Measurements from ENCODE around the gene OR4F6.
"Not testable (repeated sequence)": the region's sequence is repeated elsewhere in the genome, so short reads cannot be mapped to it uniquely, and the experiment has no call there.

OR4F6 gene, protein sequence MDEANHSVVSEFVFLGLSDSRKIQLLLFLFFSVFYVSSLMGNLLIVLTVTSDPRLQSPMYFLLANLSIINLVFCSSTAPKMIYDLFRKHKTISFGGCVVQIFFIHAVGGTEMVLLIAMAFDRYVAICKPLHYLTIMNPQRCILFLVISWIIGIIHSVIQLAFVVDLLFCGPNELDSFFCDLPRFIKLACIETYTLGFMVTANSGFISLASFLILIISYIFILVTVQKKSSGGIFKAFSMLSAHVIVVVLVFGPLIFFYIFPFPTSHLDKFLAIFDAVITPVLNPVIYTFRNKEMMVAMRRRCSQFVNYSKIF

DNA sequence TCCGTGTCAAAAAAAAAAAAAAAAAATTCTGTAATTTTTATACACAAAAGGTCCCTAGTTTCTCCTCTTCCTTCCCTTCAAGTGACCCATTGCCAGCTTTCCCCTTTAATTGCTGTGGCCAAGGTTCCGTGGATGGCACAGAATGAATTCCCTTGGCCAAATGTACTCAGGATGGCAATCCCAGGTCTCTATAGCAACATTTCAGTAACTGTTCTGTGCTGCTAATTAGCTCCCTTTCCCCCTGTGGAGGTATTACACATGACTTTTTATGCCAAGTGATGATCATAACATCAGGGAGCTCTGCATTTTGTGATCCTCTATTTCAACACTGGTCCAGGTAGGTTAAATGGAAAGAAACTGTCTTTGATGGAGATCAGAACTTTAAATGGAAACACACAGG lies at the start of gene OR4F6:
Gene OR4F6 (plus strand): TSS at position 301 of the 400 bp plus-strand sequence. CDS start 2,211 bp downstream, outside the sequence.
- DNase-seq (ENCODE audit: low spot score), result no peak

DNA sequence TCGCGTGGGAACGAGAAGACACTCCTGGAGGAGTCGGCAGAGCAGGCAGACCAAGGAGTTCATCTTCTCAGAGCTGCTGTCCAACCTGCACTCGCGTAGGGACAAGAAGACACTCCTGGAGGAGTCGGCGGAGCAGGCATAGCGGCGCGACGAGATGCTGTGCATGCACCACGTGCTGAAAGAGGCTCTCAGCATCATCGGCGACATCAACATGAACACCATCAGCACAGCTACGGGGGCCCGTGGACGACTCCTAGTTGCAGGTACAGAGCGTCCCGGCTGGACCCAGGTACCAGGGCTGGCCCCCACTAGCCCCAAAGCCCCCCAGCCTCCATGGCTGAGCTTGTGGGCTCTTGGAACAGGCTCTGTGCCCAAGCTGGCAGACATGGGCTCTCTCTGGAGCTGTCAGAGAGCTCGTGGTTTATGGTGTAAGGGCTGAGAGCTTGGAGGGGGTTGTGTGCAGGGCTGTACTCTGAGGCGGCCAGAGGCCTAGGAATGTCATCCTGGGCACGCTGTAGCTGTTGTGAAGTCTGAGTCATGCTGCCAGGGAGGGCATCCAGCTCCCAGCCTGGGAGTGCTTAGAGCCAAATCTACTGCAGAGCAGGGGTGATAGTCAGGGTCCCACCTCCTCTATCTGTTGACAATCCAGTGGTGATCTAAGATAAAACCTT lies 38.5 kb upstream of the OR4F6 start:
- DNase-seq (ENCODE audit: low spot score), result not testable (repeated sequence)

DNA sequence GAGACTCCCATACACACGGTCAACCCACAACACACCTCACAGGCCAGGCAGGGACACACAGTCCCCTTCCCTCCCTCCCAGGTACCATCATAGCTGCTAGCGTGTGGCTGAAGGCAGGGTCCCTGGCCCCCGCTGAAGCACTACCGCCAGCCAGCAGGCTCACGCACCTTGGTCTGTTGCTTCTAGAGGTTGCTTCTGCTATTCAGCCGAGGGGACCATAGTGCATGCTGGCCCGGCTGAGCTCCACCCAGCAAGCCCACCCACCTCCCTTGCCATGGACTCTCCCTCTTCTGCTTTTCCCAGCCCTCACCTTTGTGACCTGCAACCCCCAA lies 38.0 kb upstream of the OR4F6 start:
- DNase-seq (ENCODE audit: low spot score), result not testable (repeated sequence)

DNA sequence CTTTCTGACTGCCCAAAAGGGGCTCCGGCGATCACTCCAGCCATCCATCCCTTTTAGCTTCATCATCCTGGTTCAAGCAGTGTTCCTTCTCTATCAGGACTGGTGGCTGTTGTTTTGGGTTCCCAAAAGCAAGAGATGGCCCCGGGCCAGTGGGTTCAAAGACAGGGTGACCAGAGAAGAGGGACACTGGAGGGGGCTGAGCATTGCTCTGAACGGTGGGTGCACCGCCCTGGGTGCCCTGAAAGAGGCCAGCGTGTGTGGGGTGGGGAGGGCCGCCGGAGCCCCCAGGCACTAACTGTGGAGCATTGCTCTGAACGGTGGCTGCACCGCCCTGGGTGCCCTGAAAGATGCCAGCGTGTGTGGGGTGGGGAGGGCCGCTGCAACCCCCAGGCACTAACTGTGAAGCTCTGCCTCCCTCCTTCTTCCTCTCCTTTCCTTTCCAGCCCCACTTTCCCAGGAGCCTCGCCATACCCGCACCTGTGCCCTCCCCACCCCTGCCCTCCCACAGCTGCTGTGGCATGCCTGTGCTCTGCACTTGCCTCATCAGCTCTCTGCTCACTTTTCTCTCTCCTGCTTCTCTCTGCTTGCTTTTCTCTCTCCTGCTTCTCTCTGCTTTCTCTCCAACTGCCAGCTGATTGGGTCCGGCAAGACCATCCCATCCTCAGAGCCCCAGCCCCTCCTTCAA lies 37.4 kb upstream of the OR4F6 start:
- DNase-seq (ENCODE audit: low spot score), result no peak

DNA sequence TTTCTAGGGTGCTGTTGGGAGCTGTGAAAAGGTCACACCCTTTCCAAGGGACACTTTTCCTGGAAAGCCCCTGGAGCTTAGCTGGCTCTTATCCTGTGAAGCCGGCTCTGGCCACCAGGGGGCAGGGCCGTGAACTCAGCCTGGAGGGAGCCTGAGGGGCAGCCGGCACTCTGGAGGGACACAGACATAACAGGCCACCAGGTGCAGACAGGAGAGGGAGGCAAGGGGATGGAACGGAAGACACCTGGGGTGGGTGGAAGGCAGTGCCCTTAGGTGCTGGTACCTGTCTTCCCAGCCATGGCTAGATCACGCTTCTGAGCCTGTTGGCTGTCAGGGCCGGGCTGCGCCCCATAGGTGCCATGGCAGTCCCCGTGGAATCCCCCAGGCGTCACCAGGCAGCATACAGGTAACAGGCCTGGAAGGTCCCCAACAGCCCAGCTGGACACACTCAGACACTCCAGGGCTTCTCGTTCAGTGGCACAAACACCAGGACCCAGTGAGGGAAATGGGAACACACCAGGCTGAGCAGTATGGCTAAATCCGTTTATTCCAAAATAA lies 36.1 kb upstream of the OR4F6 start:
- not testable (repeated sequence) for DNase-seq (ENCODE audit: low spot score)

DNA sequence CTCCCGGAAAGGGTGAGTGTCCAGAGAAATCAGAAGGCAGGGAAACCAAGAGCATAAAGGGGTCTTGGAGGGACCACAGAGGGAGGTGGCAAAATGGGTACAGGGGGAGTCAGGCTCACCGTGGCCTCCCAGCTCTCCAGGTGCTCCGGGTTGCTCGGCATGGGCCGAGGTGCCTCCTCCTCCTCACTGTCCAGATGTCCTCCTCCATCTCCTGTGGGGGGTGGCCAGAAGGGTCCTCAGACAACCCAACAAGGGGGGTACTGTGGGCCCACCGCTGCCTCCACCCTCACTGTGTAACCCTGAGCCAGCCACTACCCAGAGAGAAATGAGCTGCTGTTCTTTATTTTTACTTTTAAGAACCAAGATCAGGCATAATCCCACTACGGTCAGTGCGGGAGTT lies 30.4 kb upstream of the OR4F6 start:
- DNase-seq (ENCODE audit: low spot score), result no peak

DNA sequence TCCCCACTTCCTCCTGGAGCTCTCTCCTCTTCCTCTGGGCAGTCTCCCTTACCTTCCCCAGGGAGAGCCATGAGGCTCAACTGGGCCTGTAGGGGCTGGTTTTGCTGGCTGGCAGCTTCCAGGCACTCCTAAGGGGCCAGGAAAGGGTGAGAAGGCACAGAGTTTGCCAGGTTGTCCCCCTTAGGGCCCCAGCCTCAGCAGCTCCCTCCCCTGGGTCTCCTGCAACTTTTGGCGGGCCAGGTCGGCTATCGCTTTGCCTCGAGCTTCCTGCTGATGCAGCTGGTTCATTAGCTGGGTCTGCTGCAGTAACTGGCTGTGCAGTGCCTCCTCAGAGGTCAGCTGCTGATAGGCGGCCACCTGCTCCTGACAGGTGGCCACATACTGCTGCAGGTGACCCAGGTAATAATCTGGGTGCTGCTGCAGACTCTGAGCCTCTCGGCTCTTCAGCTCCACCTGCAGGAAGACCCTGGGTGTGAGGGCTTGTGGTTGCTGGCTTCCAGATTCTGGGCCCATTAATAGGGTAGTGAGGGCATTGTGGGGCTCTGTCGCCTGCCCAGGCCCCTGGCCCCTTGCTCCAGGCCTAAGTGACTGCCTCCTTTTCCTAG lies 29.7 kb upstream of the OR4F6 start:
- no peak for DNase-seq (ENCODE audit: low spot score)

DNA sequence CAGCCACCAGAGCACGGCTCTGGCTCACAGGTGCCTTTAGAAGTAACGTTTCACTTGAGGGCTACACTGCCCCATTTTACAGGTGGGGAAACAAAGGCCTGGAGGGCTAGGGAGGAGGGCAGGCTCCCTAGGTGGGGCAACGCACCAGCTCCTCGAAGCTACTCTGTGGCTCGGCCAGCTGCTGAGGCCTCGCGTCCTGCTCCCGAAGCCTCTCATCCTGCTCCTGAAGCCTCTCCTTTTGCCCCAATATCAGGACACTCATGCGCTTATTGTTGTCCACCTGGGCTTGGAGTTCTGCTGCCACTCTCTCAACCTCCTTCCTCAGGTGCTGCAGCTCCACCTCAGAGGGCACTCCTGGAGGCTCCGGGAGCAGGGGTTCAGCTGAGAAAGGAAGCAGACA lies 28.2 kb upstream of the OR4F6 start:
- DNase-seq (ENCODE audit: low spot score), result no peak

DNA sequence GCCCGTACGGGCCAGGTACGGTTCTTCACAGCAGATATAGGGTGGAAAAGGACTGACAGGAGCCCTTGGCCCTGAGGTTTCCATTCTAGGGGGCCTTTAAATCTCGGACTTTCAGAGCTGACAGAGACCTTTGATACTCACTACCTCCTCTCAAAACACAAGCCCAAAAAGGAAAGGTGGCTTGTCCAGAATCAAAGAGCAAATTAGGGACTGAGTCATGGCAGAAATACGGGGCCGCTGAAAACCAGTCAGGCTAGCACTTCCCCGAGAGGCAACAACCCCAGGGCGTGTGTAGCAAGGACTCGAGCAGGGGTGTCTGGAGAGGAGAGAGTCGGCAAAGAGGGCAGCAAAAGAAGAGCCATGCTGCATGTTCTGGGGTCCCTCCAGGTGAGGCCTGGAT lies 24.7 kb upstream of the OR4F6 start:
- not testable (repeated sequence) for DNase-seq (ENCODE audit: low spot score)

DNA sequence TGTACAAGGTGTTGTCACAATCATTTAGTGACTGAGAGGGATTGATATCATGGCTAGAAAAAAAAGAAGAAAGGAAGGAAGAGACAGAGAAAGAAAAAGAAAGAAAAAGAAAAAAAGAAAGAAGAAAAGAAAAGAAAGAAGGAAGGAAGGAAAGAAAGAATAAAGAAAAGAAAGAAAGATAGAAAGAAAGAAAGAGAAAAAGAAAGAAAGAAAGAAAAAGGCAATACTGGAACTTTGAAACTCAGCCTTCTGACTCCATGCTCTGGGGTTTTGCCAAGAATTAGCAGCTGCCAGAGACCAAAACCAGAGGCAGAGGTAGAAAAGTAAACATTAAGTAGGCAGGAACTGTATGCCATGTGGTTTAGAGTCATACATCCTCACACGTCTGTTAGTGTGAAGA lies 23.1 kb upstream of the OR4F6 start:
- DNase-seq (ENCODE audit: low spot score), result not testable (repeated sequence)

DNA sequence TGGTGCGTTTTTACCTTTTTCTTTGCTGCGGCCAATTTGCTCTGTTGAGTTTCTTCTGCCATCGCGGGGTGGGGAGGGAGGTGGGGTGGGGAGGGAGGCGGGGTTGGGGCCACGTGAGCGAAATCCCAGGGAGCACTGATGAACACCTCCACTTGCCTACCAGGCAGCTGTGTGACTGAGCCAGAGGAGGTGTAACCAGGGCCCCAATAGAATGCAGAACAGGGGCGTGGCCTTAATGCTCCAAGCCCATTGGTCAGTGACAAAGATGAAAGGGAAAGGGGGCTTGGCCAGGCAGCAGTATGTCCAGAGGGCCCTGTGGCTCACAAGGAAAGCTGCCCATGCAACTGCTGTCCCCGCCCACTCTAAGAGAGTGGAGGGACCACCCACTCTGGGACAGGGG lies 21.4 kb upstream of the OR4F6 start:
- DNase-seq (ENCODE audit: low spot score), result no peak

DNA sequence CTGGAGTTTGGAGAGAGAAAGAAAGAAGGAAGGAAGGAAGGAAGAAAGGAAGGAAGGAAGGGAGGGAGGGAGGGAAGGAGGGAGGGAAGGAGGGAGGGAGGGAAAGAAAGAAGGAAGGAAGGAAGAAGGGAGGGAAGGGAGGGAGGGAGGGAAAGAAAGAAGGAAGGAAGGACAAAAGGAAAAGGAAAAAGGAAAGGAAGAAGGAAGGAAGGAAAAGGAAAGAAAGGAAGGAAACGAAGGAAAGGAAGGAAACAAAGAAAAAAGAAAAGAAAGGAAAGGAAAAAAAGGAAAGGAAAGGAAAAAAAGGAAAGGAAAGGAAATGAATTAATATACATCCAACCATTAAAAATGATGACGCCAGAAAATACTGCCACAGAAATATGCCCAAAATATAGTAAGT lies 18.7 kb upstream of the OR4F6 start:
- DNase-seq (ENCODE audit: low spot score), result no peak

DNA sequence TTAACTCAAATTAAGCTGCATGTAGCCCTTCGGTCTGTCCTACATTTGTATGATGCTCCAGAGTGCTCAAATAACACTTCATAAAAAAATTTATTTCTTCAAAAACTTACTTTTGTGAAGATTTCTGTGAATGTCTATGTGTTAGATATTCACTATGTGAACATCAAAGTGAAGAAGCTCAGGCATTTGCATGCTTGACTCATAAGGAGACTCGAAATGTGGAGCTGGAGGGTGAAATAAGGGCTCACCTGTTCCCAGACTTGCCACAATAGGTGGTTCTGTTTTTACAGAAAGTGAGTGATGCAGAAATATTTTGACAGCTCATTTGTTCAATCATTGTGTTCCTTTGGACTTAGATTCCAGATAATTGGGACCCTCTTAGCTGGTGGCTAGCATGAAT lies 16.9 kb upstream of the OR4F6 start:
- not testable (repeated sequence) for DNase-seq (ENCODE audit: low spot score)

DNA sequence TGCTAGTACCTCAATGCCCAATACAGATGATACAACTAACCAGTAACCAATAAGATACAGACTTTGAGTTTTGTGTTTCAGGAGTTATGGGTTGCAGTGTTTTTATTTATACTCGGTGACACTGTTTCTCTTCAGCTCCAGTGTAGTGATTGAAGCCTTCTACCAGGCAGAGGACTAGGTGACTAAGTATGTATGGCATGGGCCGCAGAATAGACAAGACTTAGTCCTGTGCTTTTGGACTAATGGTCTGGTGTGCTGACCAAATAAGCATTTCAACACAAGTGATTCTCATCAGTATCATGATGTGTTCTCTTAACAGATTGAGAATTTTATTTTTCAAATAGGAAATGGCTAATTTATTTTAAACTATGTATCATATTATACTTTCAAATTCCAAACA lies 15.3 kb upstream of the OR4F6 start:
- not testable (repeated sequence) for DNase-seq (ENCODE audit: low spot score)

DNA sequence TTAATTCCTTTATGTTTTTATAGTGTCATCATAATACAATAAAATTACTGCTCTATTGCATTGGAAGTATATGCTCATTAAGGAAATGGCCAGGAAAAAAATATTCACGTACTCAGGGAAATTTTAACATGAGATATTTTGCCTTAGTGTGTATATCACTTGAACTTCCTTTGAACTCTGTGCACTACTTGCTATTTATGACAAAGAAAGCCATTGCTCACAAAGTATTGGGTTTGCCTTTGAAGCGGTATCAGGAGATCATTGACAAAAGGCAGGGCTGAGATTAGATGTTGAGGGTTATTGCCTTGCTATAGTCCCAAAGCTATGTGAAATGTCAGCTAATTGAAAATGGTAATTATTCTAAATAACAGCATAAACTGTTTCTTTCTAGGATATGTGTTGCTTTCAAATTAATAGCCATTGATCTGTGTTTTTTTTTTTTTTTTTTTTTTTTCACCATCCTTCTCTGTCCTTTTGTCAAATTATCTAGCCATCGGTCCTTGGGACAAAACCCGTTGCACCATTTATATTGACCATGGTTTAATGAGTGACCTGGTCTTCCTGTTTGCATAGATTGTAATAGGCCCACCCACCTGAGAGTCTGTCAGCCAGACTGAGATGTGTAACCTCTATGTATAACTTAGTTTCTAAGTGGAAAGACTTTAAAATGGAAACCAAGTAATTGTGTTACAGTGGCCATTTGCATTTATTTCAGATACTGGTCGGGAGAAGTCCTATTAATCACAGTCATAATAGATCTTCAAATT lies 14.6 kb upstream of the OR4F6 start:
- DNase-seq (ENCODE audit: low spot score), result not testable (repeated sequence)

DNA sequence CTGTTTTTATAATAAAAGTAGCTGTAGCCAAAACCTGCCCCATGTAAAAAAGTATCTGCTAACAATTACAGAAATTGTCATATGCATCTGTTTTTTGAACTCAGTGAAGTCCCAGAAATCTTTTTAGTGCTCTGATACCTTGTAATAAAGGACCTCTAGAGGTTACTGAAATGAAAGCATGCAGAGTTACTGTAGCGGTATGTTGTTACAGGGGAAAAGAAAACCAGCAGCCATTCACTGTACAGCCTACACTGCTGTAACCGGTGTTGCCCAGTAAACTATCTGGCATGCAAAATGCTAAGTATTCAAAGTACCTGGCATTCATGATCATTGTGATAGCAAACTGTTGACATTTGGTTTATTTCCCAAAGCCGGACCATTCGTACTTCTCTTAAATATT lies 12.6 kb upstream of the OR4F6 start:
- not testable (repeated sequence) for DNase-seq (ENCODE audit: low spot score)

DNA sequence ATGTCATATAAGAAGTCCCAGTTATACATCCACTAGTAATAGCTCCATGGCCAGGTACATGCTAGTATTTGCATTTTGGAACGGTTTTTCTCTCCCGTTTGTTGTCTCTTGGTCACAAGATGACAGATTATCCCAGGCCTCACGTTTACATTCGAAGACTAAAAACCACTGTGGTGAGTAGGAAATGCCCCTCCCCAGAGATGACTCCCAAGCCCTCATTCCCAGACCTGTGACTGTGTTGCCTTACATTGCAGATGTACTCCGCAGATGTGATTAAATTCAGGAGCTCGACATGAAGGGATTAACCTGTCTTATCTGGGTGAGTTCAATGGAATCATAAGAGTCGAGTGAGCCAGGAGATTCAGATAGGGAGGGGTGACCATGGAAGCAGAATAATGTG lies 9.3 kb upstream of the OR4F6 start:
- not testable (repeated sequence) for DNase-seq (ENCODE audit: low spot score)

DNA sequence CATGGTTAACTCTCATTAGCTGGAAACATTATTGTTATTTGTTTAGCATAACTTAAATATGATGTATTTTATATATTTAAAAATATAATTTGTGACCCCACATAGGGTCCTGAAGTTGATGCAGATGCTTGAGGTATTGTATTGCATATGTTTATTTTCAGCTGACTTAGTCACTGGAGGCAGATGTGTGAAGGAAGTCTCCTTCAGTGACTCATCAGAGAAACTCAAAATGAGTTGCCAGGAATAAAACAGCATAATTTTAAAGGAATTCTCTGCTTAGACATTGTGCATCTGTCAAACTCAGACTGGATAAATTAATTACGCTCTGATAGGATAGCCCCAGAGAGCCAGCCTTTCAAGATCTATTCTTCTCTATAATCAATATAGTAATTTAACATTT lies 7.9 kb upstream of the OR4F6 start:
- no peak for DNase-seq (ENCODE audit: low spot score)

DNA sequence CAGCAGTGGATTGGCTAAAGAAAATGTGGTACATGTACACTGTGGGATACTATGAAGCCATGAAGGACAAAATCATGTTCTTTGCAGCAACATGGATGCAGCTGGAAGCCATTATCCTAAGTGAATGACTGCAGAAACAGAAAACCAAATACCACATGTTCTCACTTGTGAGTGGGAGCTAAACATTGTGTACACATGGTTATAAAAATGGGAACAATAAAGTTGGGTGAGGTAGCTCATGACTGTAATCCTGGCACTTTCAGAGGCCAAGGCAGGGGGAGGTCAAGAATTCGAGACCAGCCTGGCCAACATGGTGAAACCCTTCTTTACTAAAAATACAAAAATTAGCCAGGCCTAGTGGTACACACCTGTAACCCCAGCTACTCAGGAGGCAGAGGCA lies 3.6 kb upstream of the OR4F6 start:
- DNase-seq (ENCODE audit: low spot score), result no peak

DNA sequence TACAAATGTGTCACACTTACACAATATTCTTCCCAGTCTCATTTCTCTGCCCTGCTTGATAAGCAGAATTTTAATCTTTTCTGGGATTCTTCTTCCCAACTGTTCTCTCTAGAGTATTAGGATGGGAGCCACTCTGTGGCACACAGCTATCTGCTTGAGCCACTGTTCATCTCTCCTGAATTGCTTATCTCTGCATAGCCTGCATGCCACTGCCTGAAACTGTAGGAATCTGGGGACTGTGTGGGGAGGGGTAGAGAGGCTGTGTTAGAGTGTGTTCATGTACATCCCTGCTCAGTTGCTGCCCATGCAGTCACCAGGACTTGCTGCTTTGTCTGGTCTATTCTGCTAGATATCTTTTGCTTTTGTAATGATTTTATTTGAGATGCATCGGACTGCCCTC lies 2.3 kb upstream of the OR4F6 start:
- no peak for DNase-seq (ENCODE audit: low spot score)

DNA sequence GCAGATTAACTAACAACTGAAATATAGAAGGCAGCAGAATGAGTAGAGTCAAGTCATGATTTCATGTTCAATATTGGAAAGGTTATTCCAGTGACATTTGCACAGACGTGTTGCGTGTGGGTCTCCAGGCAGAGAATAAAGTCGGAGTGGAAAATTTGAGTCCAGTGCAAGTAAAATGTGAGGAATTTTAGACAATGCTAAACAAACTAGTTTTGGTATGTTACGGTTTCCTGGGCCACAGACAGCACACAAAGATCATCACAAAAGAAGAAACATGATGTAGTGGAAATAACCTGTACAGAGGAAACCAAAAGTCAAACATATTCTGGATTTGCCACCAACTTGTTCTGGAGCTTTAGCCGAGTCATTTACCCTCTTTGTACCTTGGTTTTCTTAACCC lies 367 bp downstream of the OR4F6 start:
- no peak for DNase-seq (ENCODE audit: low spot score)

DNA sequence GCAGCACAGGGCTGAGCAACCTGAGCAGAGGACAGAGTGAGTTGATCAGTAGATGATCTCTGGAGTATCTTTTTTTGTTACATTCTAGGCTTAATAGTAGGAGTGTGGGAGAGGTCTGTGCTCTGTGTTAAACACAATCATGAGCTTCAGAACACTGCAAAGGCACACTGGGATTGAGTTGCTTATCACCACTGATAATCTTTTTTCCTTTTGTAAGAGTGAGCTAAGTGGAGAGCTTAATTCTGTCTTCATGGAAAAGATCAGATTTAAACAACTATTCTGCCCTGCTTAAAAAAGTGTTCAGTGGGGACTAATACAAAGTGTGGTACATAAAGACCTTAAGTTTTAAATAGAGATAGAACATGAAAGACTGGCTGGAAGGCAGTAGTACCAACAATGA lies 1.1 kb downstream of the OR4F6 start:
- DNase-seq (ENCODE audit: low spot score), result no peak

Measured in cerebellar cortex (tissue), 1 donor.